ENCODE data around the gene STX1A.
"Not testable (repeated sequence)": the region's sequence is repeated elsewhere in the genome, so short reads cannot be mapped to it uniquely, and the experiment has no call there.

The STX1A gene

GRCh38 chr7:73735528-73735905 is 16.0 kb upstream of the STX1A start:
- DNase-seq (ENCODE audit: low spot score): no peak

- DNase-seq (ENCODE audit: low spot score): peak; percentile 80
Observed at GRCh38 chr7:73734619-73735527, 15.4 kb upstream of the STX1A start.

GRCh38 chr7:73732397-73732796 is 12.9 kb upstream of the STX1A start:
- no peak for DNase-seq (ENCODE audit: low spot score)

GRCh38 chr7:73730485-73730884 is 11.0 kb upstream of the STX1A start:
- no peak for DNase-seq (ENCODE audit: low spot score)

- no peak for DNase-seq (ENCODE audit: low spot score)
Observed at GRCh38 chr7:73728551-73728950, 9.1 kb upstream of the STX1A start.

- no peak for DNase-seq (ENCODE audit: low spot score)
Observed at GRCh38 chr7:73727952-73728351, 8.5 kb upstream of the STX1A start.

- no peak for DNase-seq (ENCODE audit: low spot score)
Observed at GRCh38 chr7:73726083-73726466, 6.6 kb upstream of the STX1A start.

- DNase-seq (ENCODE audit: low spot score): no peak
Observed at GRCh38 chr7:73723813-73724212, 4.3 kb upstream of the STX1A start.

- DNase-seq (ENCODE audit: low spot score): no peak
Observed at GRCh38 chr7:73722785-73723184, 3.3 kb upstream of the STX1A start.

- DNase-seq (ENCODE audit: low spot score): not testable (repeated sequence)
Observed at GRCh38 chr7:73722182-73722581, 2.7 kb upstream of the STX1A start.

- peak; percentile 96 for DNase-seq (ENCODE audit: low spot score)
Observed at GRCh38 chr7:73721377-73721817, 1.9 kb upstream of the STX1A start.

- not testable (repeated sequence) for DNase-seq (ENCODE audit: low spot score)
Observed at GRCh38 chr7:73720443-73720842, 974 bp upstream of the STX1A start.

GRCh38 chr7:73719806-73720169 is 319 bp upstream of the STX1A start:
- no peak for DNase-seq (ENCODE audit: low spot score)

GRCh38 chr7:73718438-73718881 is 1.0 kb downstream of the STX1A start:
- no peak for DNase-seq (ENCODE audit: low spot score)

GRCh38 chr7:73717991-73718405 is 1.5 kb downstream of the STX1A start:
- DNase-seq (ENCODE audit: low spot score): no peak

- no peak for DNase-seq (ENCODE audit: low spot score)
Observed at GRCh38 chr7:73717025-73717807, 2.3 kb downstream of the STX1A start.

- no peak for DNase-seq (ENCODE audit: low spot score)
Observed at GRCh38 chr7:73716318-73716890, 3.1 kb downstream of the STX1A start.

- no peak for DNase-seq (ENCODE audit: low spot score)
Observed at GRCh38 chr7:73715648-73716317, 3.7 kb downstream of the STX1A start.

- DNase-seq (ENCODE audit: low spot score): not testable (repeated sequence)
Observed at GRCh38 chr7:73713319-73713718, 6.2 kb downstream of the STX1A start.

- DNase-seq (ENCODE audit: low spot score): no peak
Observed at GRCh38 chr7:73712773-73713172, 6.7 kb downstream of the STX1A start.

GRCh38 chr7:73708961-73709549 is 10.4 kb downstream of the STX1A start:
- DNase-seq (ENCODE audit: low spot score): no peak

All from cerebellar cortex (tissue), 1 donor.